GM18526 (cell line): ENCODE results near the gene SLC10A7.

ENCODE experiments used
- POLR2A ChIP-seq: IDR thresholded peaks from 3 replicates; pipeline ENCODE4 v1.6.1; 2011; ENCODE audit not compliant: insufficient read length; ENCODE audit errors: extremely low read depth

The SLC10A7 gene

DNA sequence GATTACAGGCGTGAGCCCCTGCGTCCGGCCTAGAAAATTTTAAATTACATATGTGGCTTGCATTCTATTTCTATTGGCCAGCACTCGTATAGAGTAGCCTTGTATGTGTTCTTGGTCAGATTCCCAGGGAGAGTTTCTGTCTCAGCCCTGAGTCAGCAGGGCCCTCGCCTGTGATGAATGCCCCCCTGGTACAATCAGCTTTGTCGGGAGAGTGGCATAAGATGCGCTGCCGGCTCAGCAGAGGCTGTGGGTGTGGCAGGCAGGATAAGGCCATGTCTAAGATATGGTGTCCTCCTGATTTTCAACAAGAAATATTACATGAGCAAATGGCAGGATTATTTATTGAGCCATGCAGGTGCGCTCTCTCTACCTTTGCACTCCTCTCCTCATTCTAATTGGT lies 309.0 kb downstream of the SLC10A7 start:
- no peak for TF ChIP-seq POLR2A

- no peak for TF ChIP-seq POLR2A
Observed at GRCh38 chr4:146211440-146211839, 310.3 kb downstream of the SLC10A7 start.

DNA sequence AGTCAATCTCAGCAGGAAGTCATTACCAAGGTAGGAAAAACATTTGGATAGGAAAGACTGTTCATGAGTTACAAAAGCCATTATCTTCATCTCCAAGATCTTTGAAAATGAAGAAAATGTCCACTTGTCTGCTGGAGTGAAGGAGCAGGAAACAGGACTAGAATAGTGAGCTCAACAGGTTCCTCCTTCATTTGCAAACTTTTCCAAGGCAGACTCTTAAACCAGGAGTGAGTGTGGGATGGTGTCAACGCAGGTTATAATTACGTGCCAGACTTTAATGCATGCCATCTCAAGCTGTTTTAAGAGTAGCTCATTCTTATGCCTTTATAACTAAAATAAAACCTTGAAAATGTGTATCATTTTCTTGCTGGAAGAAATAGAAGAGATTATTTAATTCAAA lies 310.9 kb downstream of the SLC10A7 start:
- TF ChIP-seq POLR2A, result no peak

- TF ChIP-seq POLR2A, result no peak
Observed at GRCh38 chr4:146207410-146207809, 314.3 kb downstream of the SLC10A7 start.
